ENCODE data around the gene PAPLN. TPM values are rescaled to one million over a fixed set of nuclear protein-coding genes. Genes with fewer than 3 reads are reported as not detected.
A peak's percentile ranks its signal among the peaks of the same experiment; 100 is the strongest.

The PAPLN gene
- polyA plus RNA-seq, 1 donor, result 2.4 TPM

DNA sequence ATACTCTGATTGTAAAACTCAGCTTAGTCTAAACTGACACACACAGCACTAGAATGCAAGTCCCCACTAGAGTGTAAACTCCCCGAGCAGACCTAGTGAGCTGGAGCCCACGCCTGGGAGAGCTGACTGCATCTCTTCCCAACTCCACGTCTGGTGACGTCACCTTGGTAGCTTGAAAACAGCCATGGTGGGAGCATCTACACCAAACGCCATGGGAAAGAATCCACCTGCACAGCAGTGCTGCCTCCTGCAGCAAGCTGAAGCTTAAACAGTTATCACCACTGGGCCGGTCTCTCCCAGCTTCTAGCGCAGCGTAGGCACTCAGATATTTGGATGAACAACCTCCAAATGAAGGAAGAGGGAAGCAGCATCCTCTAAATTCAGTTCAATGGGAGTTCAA is 4.3 kb upstream of the PAPLN start:
- DNase-seq, result no peak

GRCh38 chr14:73233564-73233963 is 3.7 kb upstream of the PAPLN start:
- DNase-seq, result no peak

- no peak for DNase-seq
Observed at GRCh38 chr14:73234029-73234428, 3.3 kb upstream of the PAPLN start.

DNA sequence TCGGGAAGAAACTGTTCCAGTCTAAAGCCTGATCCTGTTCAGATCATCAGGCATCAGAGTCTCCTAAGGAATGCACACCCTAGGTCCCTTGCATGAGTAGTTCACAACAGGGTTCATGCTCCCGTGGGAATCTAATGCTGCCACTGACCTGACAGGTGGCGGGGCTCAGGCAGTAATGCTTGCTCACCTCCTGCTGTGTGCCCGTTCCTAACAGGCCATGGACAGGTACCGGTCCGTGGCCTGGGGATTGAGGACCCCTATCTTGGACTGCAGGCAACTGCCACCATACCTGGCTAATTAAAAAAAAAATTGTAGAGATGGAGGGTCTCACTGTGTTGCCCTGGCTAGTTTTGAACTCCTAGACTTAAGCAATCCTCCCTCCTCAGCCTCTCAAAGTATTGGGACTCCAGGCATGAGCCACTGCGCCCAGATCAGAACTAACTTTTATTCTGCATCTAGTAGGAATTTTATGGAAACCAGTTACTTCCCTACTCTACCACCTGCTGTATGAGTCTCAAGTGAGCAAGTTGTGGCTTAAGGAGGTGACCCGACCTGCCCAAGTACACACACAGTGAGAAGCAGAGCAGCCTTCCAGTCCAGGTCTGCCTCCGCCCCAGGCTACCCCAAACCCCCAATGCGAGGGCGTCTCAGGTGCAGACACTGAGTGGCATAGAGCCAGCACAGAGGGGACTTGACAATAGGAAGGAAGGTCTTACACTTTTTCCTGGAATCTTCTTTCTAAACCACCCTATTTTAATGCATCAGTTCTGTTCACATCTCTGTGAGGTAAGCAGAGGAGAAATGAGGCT is 2.5 kb upstream of the PAPLN start:
- no peak for DNase-seq

GRCh38 chr14:73235531-73236155 is 1.7 kb upstream of the PAPLN start:
- DNase-seq, result no peak

- no peak for DNase-seq
Observed at GRCh38 chr14:73236157-73236556, 1.1 kb upstream of the PAPLN start.

DNA sequence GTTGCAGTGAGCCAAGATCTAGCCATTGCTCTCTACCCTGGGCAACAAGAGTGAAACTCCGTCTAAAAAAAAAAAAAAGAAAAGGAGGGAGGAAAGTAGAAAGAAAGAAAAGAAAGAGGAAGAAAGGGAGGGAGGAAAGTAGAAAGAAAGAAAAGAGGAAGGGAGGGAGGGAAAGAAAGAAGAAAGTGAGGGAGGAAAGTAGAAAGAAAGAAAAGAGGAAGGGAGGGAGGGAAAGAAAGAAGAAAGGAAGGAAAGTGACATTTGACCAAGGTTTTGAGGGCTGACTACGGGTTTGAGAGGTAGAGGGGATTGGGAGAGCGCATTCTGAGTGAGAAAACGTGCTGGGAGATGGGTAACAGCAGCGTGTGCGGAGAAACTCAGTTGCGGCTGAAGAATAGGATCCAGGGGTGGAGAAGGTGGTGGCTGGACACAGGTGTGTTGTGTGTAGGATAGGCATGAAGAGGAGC is 521 bp upstream of the PAPLN start:
- no peak for DNase-seq

GRCh38 chr14:73237786-73238423 is 599 bp downstream of the PAPLN start:
- DNase-seq, result no peak

- DNase-seq, result no peak
Observed at GRCh38 chr14:73238424-73238852, 1.1 kb downstream of the PAPLN start.

DNA sequence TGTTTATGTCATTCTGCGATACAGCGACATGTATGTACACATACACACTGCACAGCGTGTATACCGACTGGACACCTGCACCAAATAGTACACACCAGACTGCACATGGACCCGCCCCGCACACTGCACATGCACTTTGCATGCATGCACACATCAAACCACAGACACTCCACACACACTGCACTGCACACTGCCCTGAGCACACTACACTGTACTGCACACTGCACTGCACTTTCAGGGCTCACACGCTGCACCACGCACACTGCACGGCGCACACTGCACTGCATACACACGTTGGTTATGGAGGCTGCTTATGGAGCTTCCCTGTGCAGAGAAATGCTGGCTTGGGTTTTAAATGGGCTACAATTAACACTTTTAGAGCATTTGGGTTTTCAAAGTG is 1.6 kb downstream of the PAPLN start:
- DNase-seq, result no peak

- DNase-seq, result peak; percentile 33
Observed at GRCh38 chr14:73239393-73240241, 2.3 kb downstream of the PAPLN start.

DNA sequence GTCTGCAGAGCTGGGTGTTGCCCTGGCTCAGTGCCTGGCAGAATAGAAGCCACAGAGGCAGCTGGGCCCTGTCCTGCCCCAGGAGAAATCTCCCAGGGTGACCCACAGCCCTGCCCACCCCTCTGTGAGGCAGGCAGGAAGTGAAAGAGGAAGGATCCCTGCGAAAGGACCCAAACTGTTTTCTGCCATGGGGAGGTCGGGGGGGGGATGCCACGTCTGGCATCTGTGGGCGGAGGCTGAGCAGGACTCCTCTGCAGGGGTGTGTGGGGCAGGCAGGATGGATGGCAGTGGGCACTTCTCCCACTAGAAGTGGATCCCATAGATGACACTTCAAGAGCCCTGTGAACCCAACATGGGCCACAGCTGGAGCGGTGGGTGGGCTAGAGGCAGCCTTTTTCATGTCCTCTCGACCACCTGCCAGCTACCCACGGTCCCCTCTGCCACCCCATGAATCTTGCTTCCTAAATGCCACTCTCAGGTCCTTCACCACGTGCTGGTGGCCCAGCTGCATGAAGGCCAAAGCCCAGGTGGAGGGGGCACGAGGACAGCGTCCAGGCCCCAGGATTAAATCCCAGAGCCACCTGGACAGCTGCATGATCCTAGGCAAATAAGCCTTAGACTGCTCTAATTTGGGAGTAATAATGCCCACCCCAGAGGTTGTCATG is 3.6 kb downstream of the PAPLN start:
- no peak for DNase-seq

DNA sequence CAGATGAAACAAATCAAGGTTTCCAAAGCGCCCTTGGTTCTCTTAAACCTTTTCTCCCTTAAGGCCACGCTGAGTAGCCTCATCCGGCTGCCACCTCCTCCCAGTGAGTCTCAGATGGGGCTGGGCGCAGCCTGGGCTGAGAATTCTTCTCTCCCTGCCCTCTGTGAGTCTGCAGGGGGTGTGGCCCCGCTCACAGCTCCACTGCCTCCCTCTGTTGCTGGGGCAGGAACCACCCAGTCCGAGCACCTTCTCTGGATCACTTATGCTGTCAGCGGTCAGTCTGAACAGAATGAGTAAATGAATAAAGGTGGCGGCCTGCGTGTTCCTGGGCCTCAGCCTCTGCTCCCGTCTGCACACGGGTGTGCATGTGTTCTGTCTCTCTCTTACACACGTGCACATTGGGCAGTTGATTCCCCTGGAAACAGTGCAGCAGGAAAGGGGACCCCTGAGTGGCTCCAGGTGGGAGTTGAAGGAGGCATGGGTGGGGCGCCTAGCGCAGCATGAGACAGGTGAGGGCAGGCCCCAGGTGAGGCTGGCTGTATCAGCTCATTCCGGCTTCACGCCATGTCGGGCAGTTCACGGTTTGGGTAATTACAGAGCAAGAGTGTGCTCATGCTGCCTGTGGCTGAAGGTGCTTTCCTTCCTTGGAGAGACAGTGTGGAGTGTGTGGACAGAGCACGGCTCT is 4.3 kb downstream of the PAPLN start:
- DNase-seq, result no peak

DNA sequence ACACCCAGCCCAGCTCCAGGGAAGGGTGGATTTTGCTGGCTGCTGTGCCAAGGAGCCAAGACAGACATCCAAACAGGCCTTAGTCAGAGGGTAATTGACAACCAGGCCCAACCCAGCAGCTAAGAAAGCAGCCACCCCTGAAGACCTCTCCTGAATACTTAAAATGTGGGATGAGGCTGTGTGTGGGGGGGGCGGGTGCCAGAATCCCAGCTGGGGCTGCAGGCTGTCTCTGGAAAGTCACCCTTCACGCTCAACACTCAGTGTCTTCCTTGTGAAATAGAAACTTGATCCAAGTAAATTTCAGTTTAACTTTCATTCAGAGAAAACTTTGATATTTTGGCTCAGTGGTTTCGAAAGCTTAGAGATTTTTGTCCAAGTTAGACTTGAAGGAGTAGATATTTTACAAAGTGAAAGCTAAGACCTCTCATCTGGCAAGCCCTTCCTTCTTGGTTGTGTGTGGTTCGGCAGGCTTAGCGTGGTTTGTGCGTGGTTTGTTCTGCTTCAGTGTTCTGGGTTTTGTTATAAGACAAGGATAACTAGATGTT is 5.1 kb downstream of the PAPLN start:
- DNase-seq, result no peak

DNA sequence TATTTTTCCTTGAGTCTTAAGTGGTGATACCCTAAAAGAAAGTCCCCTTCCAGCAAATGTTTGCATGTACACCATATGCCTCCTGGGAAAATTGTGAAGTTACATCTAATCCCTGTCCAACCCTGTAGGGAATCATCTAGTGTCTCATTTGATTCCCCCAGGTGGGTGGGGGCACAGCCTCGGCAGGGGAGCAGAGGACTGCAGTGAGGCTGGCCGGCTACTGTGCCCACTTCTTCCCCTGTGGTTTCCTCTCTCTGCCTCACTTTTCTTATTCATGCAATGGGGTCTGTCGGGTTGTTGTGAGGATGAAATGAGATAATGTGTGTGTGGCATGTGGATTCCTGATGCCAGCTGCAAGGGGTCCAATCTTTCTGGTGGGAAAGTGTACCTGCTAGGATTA is 6.0 kb downstream of the PAPLN start:
- DNase-seq, result no peak

- no peak for DNase-seq
Observed at GRCh38 chr14:73243748-73244147, 6.4 kb downstream of the PAPLN start.

DNA sequence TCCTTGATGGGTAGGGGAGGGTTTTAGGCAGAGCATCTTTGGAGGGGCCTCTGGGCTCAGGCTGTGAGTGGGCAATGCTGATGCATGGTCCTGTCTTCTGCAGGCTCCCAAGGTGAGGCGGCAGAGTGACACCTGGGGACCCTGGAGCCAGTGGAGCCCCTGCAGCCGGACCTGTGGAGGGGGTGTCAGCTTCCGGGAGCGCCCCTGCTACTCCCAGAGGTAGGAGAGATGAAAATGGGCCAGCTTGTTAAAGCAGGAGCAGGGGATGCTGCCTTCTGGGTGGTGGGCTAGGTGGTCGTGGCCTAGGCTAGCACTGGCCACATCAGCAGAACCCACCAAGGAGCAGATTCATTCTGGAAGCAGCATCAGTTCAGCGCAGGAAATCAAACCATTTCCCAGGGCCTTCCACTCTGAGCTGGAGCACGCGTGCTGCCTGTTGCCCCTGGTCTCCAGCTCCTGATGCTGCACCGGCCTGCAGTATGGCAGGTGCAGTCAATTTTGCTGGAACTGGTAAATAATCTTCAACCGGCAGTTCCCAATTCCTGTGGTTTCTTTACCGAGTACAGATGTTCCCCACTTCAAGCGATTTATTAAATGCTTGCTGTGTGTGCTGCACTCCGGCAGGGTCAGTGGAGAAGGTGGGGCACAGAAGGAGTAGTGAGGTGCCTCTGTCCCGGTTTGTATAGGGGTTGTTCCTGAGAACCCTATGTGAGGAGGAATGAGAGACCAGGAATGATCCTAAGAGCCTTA is 7.4 kb downstream of the PAPLN start:
- no peak for DNase-seq

DNA sequence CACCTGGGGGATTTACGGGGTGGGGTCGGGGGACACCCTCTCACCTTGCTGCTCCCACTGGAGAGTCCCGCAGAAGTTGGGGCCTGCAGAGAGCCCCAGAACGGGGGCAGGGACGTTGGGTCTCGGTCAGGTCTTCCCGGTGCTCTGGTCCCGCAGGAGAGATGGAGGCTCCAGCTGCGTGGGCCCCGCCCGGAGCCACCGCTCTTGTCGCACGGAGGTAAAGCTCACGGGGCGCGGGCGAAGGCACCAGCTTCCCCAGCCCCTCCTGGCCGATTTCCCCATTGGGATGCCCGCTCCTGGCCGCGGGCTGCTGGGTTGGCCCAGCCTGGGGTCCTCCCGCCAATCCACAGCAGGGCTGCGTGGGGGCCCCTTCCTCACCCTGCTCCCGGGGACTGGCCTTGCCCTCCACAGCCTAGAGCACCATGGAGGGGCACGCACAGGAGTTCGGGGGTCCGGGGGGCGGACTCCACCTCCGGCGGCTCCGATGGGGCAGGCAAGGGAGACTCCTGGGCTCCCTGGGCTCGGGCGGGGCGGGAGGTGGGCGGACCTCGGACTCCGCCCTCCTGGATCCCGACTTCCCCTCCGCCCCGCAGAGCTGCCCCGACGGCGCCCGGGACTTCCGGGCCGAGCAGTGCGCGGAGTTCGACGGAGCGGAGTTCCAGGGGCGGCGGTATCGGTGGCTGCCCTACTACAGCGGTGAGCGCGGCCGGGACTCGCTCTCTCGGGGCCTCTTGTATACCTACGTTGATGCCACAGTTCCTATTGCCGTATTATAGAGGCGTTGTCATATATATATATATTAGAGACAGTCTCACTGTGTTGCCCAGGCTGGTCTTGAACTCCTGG is 8.4 kb downstream of the PAPLN start:
- DNase-seq, result peak; percentile 32

- no peak for DNase-seq
Observed at GRCh38 chr14:73246387-73247150, 9.3 kb downstream of the PAPLN start.
